HL-60 (cell line): ENCODE results near the gene TESPA1.

Source experiments
- CTCF ChIP-seq: IDR thresholded peaks from one replicate; pipeline ENCODE4 v1.5.1; 2011; ENCODE audit warnings: low read length, control low read depth, inconsistent platforms; ENCODE audit not compliant: insufficient read depth
- GABPA ChIP-seq: IDR thresholded peaks from 2 replicates; pipeline ENCODE4 v1.6.1; 2012; ENCODE audit warnings: low read depth
- POLR2AphosphoS5 ChIP-seq: IDR thresholded peaks from 2 replicates; pipeline ENCODE4 v1.6.1; 2012; ENCODE audit warnings: low read depth
- SPI1 ChIP-seq: IDR thresholded peaks from 2 replicates; pipeline ENCODE4 v1.6.1; 2012; ENCODE audit warnings: low read depth, mild to moderate bottlenecking, borderline replicate concordance
- TF ChIP-seq, protein P1 (sequence below): IDR thresholded peaks from 2 replicates; pipeline ENCODE4 v1.6.1; 2012; ENCODE audit warnings: low read depth; ENCODE audit not compliant: insufficient replicate concordance

DNA sequence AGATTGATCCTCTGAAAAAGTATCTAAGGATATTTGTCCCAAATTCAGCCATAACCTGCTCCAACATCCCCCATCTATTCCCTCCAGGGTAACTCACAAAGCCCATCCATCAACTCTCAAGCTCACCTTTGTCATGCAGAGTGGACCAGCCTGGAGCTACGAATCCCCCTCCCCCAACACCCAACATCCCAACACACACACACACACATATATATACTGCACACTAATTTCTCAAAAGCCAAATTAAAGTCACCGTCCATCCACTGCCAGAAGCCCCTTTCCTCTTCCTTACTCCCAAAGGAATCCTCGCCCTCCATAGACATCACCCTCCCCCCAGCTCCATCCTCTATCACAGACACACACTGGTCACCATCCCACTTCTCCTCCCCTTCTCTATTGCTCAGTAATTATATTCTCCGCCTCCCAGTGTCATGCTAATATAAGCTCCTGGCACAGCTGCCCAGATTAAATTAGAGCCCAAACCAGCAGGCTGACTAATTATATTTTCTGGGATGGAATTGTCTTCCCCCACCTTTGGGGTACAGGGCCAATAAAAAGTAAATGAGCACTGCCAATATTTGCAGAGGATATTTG lies 13.5 kb upstream of the TESPA1 start:
- no peak for TF ChIP-seq POLR2AphosphoS5
- no peak for TF ChIP-seq CTCF
- no peak for TF ChIP-seq GABPA
- no peak for TF ChIP-seq SPI1
- TF ChIP-seq, protein P1, sequence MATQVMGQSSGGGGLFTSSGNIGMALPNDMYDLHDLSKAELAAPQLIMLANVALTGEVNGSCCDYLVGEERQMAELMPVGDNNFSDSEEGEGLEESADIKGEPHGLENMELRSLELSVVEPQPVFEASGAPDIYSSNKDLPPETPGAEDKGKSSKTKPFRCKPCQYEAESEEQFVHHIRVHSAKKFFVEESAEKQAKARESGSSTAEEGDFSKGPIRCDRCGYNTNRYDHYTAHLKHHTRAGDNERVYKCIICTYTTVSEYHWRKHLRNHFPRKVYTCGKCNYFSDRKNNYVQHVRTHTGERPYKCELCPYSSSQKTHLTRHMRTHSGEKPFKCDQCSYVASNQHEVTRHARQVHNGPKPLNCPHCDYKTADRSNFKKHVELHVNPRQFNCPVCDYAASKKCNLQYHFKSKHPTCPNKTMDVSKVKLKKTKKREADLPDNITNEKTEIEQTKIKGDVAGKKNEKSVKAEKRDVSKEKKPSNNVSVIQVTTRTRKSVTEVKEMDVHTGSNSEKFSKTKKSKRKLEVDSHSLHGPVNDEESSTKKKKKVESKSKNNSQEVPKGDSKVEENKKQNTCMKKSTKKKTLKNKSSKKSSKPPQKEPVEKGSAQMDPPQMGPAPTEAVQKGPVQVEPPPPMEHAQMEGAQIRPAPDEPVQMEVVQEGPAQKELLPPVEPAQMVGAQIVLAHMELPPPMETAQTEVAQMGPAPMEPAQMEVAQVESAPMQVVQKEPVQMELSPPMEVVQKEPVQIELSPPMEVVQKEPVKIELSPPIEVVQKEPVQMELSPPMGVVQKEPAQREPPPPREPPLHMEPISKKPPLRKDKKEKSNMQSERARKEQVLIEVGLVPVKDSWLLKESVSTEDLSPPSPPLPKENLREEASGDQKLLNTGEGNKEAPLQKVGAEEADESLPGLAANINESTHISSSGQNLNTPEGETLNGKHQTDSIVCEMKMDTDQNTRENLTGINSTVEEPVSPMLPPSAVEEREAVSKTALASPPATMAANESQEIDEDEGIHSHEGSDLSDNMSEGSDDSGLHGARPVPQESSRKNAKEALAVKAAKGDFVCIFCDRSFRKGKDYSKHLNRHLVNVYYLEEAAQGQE, result no peak
